C4-2B (cell line): ENCODE measurements around the gene KRTAP12-1.
"Not testable (repeated sequence)": the region's sequence is repeated elsewhere in the genome, so short reads cannot be mapped to it uniquely, and the experiment has no call there.

Experiments
- H3K27ac ChIP-seq: fragments of 450-650 bp; 2 replicates; pipeline ENCODE4 v1.5.1; 2017
- ZFX ChIP-seq: fragments of 450-650 bp; IDR thresholded peaks from 2 replicates; pipeline ENCODE4 v1.6.1; 2017
- TF ChIP-seq, protein P1 (sequence below): fragments of 450-650 bp; conservative IDR thresholded peaks from 2 replicates; pipeline ENCODE4 v1.5.1; 2017; ENCODE audit warnings: mild to moderate bottlenecking

KRTAP12-1 gene

DNA sequence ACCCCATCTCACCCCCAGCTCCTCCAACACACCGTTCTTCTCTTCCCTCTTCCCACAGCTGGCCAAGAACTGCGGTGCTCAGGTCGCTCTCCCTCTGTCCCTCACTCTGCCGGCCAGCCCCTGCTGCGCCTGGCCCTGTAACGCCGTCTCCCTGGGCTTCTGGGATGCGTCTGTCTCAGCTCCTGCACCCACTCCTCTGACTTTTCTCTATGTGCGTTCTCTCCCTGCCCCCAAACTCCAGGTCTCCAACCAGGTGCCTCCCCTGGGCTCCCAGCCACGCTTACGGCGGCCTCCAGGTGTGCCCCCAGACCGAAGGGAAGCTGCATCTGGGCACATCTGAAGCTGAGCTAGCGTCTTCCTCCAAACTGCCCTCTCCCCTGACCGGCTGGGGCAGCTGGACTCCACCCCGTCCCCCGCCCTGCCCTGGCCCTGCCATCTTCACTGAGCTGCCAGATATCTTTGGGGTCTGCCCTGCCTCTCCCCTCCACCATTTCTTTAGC lies 17.6 kb upstream of the KRTAP12-1 start:
- TF ChIP-seq, protein P1, sequence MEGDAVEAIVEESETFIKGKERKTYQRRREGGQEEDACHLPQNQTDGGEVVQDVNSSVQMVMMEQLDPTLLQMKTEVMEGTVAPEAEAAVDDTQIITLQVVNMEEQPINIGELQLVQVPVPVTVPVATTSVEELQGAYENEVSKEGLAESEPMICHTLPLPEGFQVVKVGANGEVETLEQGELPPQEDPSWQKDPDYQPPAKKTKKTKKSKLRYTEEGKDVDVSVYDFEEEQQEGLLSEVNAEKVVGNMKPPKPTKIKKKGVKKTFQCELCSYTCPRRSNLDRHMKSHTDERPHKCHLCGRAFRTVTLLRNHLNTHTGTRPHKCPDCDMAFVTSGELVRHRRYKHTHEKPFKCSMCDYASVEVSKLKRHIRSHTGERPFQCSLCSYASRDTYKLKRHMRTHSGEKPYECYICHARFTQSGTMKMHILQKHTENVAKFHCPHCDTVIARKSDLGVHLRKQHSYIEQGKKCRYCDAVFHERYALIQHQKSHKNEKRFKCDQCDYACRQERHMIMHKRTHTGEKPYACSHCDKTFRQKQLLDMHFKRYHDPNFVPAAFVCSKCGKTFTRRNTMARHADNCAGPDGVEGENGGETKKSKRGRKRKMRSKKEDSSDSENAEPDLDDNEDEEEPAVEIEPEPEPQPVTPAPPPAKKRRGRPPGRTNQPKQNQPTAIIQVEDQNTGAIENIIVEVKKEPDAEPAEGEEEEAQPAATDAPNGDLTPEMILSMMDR, result no peak
- TF ChIP-seq ZFX, result no peak
- H3K27ac ChIP-seq, result no peak overlapping the region

DNA sequence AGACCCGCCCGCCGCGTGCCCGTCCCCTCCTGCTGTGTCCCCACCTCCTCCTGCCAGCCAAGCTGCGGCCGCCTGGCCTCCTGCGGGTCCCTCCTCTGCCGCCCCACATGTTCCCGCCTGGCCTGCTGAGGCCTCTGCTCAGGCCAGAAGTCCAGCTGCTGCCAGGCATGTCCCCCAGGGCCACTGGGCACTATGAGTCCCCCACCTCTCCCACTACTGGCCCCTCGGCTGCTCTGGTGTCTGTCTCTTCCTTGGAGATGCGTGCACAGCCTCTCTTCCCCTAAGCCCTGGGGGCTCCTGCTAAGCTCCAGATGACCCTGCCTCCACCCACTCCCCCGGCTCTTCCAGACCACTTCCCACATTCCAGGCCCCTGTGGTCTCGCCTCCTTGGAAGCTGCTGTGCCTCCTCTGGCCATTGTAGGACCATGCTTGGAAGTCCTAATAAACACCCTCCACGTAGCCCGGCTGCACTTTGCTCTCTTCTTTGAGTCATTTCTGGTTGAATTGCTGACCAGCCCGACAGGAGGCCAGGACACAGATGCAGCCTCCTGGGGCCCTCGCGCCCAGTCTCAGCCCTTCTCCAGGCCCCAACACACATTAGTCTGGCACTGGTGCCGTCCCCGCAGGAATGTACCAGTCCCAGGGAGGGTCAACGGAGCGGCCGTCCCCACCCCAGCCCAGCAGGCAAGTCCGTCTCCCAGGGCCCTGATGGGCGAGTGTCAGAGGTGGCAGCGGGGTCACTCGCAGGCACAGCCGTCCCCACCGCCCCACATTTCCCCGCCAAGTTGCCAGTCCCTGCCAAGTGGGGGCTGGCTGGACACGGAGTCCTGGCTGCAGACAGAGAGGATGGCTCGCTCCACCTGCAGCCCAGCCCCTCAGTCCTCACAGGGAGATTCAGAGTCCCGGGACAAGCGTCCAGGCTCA lies 16.1 kb upstream of the KRTAP12-1 start:
- TF ChIP-seq, protein P1, result no peak
- TF ChIP-seq ZFX, result no peak
- H3K27ac ChIP-seq, result no peak overlapping the region

DNA sequence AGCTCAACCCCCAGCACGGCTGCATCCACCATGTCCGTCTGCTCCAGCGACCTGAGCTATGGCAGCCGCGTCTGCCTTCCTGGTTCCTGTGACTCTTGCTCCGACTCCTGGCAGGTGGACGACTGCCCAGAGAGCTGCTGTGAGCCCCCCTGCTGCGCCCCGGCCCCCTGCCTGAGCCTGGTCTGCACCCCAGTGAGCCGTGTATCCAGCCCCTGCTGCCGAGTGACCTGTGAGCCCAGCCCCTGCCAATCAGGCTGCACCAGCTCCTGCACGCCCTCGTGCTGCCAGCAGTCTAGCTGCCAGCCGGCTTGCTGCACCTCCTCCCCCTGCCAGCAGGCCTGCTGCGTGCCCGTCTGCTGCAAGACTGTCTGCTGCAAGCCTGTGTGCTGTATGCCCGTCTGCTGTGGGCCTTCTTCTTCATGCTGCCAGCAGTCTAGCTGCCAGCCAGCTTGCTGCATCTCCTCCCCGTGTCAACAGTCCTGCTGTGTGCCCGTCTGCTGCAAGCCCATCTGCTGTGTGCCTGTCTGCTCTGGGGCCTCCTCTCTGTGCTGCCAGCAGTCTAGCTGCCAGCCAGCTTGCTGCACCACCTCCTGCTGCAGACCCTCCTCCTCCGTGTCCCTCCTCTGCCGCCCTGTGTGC lies 15.3 kb upstream of the KRTAP12-1 start, which contains the start of gene KRTAP10-12:
Gene KRTAP10-12, plus strand, starts transcription at position 1 of the 639 bp plus-strand sequence. Its CDS starts 30 bp downstream, at position 31.
- not testable (repeated sequence) for H3K27ac ChIP-seq

DNA sequence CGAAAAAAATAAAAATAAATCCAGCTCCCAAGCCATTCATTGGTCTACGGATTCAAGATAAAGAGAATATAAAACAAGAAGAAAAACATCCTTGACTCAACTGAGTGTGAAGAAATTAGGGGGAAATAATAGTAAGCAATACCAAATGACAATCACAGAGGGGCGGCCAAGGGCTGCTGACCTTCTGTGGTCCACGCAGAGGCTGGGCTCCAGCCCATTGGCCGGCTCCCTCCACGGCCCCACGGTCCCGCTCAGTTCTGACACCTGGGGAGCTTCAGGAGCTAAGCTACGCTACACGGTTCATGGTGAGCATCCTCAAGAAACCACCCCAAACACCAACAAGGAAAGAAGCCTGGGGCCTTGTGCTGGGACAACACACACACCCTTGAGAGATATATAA lies 14.6 kb upstream of the KRTAP12-1 start:
- TF ChIP-seq, protein P1, result no peak
- no peak for TF ChIP-seq ZFX

DNA sequence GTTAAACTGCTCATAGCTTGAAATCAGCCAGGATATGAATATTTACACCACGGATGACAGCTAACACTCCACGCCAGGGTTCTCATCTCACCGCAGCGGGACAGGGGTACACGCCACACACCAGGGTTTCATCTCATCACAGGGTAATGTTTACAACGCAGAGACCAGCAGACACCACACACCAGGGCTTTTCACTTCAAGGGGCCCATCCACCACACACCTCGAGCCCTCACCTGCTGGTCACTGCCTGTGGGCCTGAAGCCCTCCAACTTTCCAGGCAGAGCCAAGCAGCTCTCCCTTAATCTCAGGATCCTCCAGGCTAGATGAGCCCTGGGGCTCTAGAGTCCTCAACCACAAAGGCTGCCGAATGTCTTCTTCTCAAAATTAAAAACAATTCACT lies 13.7 kb upstream of the KRTAP12-1 start:
- H3K27ac ChIP-seq, result no peak overlapping the region
- no peak for TF ChIP-seq ZFX
- TF ChIP-seq, protein P1, result no peak

More for the DNA sequence above, 14.6 kb upstream of the KRTAP12-1 start:
- no peak overlapping the region for H3K27ac ChIP-seq

DNA sequence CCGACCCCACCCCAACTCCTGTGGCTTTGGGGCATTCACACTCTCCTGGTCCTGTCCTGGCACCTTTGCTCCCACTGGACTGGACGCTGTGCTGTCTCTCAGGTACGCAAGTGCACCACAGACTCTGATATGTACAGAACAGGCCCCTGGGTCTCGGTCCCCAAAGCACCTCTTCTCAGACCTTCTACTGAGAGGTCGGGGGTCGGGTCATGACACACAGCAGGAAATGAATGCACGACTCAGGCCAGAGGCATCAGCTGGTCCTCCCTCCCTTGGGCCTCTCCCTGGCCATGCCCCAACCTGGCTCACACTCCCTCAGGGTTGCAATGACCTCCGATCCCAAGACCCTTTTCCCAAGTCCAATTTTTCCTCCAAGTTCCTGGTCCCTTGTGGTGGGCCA lies 13.2 kb upstream of the KRTAP12-1 start:
- no peak for TF ChIP-seq ZFX
- TF ChIP-seq, protein P1, result no peak
- H3K27ac ChIP-seq, result no peak overlapping the region

DNA sequence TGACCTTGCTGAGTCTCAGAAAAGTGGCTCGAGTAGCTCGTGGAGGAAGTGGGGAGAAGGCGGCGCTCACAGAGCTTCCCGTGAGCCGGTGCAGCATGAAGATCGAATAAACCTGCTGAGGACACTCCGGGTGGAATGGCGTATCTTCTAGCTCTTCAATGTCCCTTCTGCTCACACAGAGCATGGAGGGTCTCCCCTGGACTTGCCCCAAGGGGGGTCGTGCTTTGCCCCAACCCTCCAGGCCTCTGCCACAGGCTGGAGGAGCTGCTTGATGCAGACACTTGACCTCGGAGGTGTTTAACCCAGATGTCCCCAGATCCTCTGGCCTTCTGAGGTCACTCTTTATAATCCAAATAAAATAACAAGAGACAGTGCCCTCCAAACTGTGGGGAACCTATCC lies 12.8 kb upstream of the KRTAP12-1 start:
- H3K27ac ChIP-seq, result no peak overlapping the region
- TF ChIP-seq, protein P1, result no peak
- no peak for TF ChIP-seq ZFX
